Loucy (cell line): Measurements from ENCODE around the gene SMIM44.

Source experiments
- H2AFZ ChIP-seq: fragments of 200-600 bp; sonication (generic); 2 replicates; pipeline ENCODE4 v1.6.0; 2016; ENCODE audit warnings: antibody characterized with exemption, mild to moderate bottlenecking, low read length, moderate library complexity
- H3F3A ChIP-seq: fragments of 200-600 bp; 2 replicates; pipeline ENCODE4 v1.6.0; 2016; ENCODE audit warnings: antibody characterized with exemption, low read depth, mild to moderate bottlenecking
- H3K27me3 ChIP-seq: fragments of 200-600 bp; sonication (generic); 2 replicates; pipeline ENCODE4 v1.6.1; 2014; ENCODE audit warnings: low read length, mild to moderate bottlenecking; ENCODE audit not compliant: insufficient read depth, poor library complexity, severe bottlenecking
- H3K36me3 ChIP-seq: fragments of 200-600 bp; sonication (generic); 2 replicates; pipeline ENCODE4 v1.6.1; 2016; ENCODE audit warnings: low read length; ENCODE audit not compliant: insufficient read depth
- H3K4me1 ChIP-seq: fragments of 200-600 bp; sonication (generic); 2 replicates; pipeline ENCODE4 v1.5.1; 2014; ENCODE audit warnings: low read length, mild to moderate bottlenecking; ENCODE audit not compliant: insufficient read depth, poor library complexity, severe bottlenecking
- H3K4me2 ChIP-seq: fragments of 200-600 bp; sonication (generic); 2 replicates; pipeline ENCODE4 v1.6.0; 2014; ENCODE audit warnings: antibody characterized with exemption, low read length, low read depth, mild to moderate bottlenecking; ENCODE audit not compliant: poor library complexity, severe bottlenecking
- H3K4me3 ChIP-seq: fragments of 200-600 bp; sonication (generic); 2 replicates; pipeline ENCODE4 v1.5.1; 2014; ENCODE audit warnings: low read length, mild to moderate bottlenecking, mixed read lengths; ENCODE audit not compliant: poor library complexity, severe bottlenecking
- H3K79me2 ChIP-seq: fragments of 200-600 bp; sonication (generic); 2 replicates; pipeline ENCODE4 v1.6.1; 2014; ENCODE audit warnings: low read length; ENCODE audit not compliant: insufficient read depth
- H3K9ac ChIP-seq: fragments of 200-600 bp; sonication (generic); 2 replicates; pipeline ENCODE4 v1.6.0; 2014; ENCODE audit warnings: mild to moderate bottlenecking, low read depth, low read length, moderate library complexity; ENCODE audit not compliant: poor library complexity, severe bottlenecking
- H3K9me2 ChIP-seq: fragments of 200-600 bp; sonication (generic); replicated peaks from 2 replicates; pipeline ENCODE4 v1.6.1; 2016; ENCODE audit warnings: low read depth, low read length, mixed read lengths
- H3K9me3 ChIP-seq: fragments of 200-600 bp; sonication (generic); 2 replicates; pipeline ENCODE4 v1.6.1; 2014; ENCODE audit warnings: mild to moderate bottlenecking, antibody characterized with exemption, low read length, low read depth; ENCODE audit not compliant: insufficient read depth
- H4K20me1 ChIP-seq: fragments of 200-600 bp; sonication (generic); 2 replicates; pipeline ENCODE4 v1.6.0; 2014; ENCODE audit warnings: antibody characterized with exemption, low read length, mild to moderate bottlenecking; ENCODE audit not compliant: insufficient read depth, poor library complexity, severe bottlenecking
- EZH2phosphoT487 ChIP-seq: fragments of 200-600 bp; IDR thresholded peaks from 2 replicates; pipeline ENCODE4 v1.6.1; 2018; ENCODE audit warnings: antibody characterized with exemption, mild to moderate bottlenecking, moderate library complexity, borderline replicate concordance
- TF ChIP-seq, protein P1 (sequence below): fragments of 200-600 bp; sonication (generic); conservative IDR thresholded peaks from 2 replicates; pipeline ENCODE4 v1.5.1; 2014; ENCODE audit warnings: mild to moderate bottlenecking, antibody characterized with exemption, low read length

SMIM44 gene

DNA sequence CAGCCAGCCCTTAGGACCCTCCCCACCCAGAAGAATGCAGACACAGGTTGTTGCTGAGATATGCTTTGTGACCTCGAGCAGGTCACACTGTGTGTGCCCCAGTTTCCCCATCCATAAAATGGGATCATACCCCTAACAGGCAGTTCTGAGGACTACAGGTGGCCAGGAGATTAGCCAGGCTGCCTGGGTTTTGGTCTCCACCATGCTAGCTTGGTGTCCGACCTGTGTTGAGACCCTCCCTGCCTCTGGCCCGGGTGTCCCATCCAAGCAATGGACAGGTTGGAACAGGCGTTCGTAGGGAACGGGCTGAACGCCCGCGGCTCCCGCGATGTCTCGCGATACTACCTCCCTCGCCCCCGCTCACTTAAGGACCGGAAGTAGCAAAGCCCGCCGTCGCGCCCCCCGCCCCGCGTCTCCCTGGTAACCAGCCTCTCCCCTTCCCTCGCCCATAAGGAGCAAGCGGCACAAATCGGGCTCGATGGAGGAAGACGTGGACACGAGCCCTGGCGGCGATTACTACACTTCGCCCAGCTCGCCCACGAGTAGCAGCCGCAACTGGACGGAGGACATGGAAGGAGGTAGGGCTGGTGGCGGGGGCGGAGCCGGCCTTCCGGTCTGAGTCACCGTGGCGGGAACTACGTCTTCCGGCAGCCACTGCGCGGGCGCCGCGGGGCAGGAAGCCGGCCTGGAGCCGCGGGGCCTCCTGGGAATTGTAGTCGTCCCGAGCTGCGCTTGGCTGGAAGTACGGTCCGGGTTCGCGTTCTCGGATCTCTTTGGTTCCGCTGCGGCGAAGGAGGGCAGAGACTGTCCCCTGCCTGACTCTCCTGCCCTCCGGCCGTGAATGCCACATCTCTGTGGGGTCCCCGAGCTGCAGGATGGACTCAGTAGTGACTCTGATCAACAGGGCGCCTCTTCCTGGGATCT lies 48.3 kb downstream of the SMIM44 start:
- Histone ChIP-seq H2AFZ (peak overlapping the region; percentile 81), H3K4me3 (peak overlapping the region; percentile 77), H3K36me3 (peaks cover 28% of the 10 kb centered on the region; the same call in 1 of the 2 replicates), H3K9ac (peak overlapping the region; percentile 70), H3K4me1 (peaks cover 6% of the 10 kb centered on the region), H3F3A (no peaks in the 10 kb centered on the region), H3K9me3 (no peaks in the 10 kb centered on the region), H4K20me1 (no peaks in the 10 kb centered on the region), H3K27me3 (no peaks in the 10 kb centered on the region), H3K9me2 (no peaks in the 10 kb centered on the region), H3K4me2 (peak overlapping the region; percentile 75), H3K79me2 (peaks cover 4% of the 10 kb centered on the region; the same call in 1 of the 2 replicates)
- TF ChIP-seq, protein P1, sequence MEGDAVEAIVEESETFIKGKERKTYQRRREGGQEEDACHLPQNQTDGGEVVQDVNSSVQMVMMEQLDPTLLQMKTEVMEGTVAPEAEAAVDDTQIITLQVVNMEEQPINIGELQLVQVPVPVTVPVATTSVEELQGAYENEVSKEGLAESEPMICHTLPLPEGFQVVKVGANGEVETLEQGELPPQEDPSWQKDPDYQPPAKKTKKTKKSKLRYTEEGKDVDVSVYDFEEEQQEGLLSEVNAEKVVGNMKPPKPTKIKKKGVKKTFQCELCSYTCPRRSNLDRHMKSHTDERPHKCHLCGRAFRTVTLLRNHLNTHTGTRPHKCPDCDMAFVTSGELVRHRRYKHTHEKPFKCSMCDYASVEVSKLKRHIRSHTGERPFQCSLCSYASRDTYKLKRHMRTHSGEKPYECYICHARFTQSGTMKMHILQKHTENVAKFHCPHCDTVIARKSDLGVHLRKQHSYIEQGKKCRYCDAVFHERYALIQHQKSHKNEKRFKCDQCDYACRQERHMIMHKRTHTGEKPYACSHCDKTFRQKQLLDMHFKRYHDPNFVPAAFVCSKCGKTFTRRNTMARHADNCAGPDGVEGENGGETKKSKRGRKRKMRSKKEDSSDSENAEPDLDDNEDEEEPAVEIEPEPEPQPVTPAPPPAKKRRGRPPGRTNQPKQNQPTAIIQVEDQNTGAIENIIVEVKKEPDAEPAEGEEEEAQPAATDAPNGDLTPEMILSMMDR = no peak
- no peak for TF ChIP-seq EZH2phosphoT487

DNA sequence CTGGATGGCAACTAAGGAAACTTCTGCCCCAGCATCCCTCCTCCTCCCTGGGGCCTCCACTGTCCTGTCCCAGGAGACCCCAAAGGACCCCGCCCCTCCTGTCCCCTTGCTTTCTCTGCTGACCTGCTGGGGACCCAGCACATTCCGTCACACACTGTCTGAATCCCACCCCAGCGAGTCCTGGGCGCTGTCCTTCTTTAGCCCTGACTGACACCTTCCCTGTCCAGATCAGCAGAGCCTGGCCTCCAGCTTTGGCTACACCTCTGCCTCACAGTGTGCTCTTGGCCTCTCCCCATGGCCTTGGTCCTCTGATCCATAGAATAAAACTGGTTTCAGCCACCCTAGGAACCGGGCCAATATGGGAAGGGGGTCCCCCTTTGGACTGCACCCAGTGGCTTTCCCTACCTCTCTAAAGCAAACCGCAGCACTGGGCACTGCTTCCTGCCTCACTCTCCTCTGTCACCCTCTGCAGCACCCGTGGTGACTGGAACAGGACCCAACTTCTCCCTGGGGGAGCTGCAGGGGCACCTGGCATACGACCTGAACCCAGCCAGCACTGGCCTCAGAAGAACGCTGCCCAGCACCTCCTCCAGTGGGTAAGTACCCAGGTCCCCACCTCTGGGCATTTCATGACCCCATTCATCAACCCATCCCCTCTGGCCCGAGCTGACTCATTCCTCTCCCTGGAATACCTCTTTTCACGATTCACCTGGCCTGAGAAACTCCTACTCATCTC lies 49.3 kb downstream of the SMIM44 start:
- peak overlapping the region; percentile 77 for H3K4me3 ChIP-seq
- H3K9ac ChIP-seq = peak overlapping the region; percentile 70
- no peak overlapping the region for H2AFZ ChIP-seq
- no peaks in the 10 kb centered on the region for H3F3A ChIP-seq
- H3K79me2 ChIP-seq = peaks cover 4% of the 10 kb centered on the region; the same call in 1 of the 2 replicates
- H3K27me3 ChIP-seq = no peaks in the 10 kb centered on the region
- H3K36me3 ChIP-seq = peaks cover 28% of the 10 kb centered on the region; the same call in 1 of the 2 replicates
- no peaks in the 10 kb centered on the region for H4K20me1 ChIP-seq
- TF ChIP-seq, protein P1 = no peak
- TF ChIP-seq EZH2phosphoT487 = no peak
- H3K4me1 ChIP-seq = peaks cover 6% of the 10 kb centered on the region
- H3K4me2 ChIP-seq = peak overlapping the region; percentile 75
- H3K9me2 ChIP-seq = no peaks in the 10 kb centered on the region
- no peaks in the 10 kb centered on the region for H3K9me3 ChIP-seq

DNA sequence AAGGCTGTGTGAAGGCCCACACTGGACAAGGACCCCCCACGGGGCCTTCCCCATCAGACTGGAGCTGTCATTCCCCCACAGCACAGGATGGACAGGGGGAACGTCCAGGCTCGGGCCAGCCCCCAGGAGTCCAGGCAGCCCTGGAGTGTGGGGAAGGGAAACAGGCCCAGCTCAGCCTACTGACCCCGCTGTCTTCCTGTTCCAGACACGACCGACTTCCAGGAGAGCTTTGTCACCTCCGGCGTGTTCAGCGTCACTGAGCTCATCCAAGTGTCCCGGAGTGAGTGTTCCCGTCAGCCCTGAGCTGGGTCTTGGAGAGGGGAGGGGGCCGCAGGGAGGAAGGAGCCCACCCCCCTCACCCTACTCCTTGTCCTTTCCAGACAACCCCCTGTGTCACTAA lies 49.9 kb downstream of the SMIM44 start:
- no peaks in the 10 kb centered on the region for H3K9me2 ChIP-seq
- H3F3A ChIP-seq = no peaks in the 10 kb centered on the region
- no peak overlapping the region for H3K4me3 ChIP-seq
- no peaks in the 10 kb centered on the region for H3K27me3 ChIP-seq
- no peaks in the 10 kb centered on the region for H3K9me3 ChIP-seq
- H3K9ac ChIP-seq = no peak overlapping the region
- H3K79me2 ChIP-seq = peaks cover 4% of the 10 kb centered on the region; the same call in 1 of the 2 replicates
- TF ChIP-seq, protein P1 = no peak
- TF ChIP-seq EZH2phosphoT487 = no peak
- no peak overlapping the region for H2AFZ ChIP-seq
- peaks cover 7% of the 10 kb centered on the region for H3K4me1 ChIP-seq
- no peak overlapping the region for H3K4me2 ChIP-seq
- no peaks in the 10 kb centered on the region for H4K20me1 ChIP-seq
- H3K36me3 ChIP-seq = peaks cover 28% of the 10 kb centered on the region; the same call in 1 of the 2 replicates
